ENCODE measurements around the gene SNAI3. TPM values are rescaled to one million over a fixed set of nuclear protein-coding genes. Genes with fewer than 3 reads are reported as not detected.
A peak's percentile ranks its signal among the peaks of the same experiment; 100 is the strongest.

The SNAI3 gene
- total and polyA plus RNA-seq, 2 of the 8 experiments (the other 6 are each of a cell fraction or from before 2014, with no cell fraction given): 8.5 to 13.3 TPM

- H2BK12ac ChIP-seq (ENCODE audit: low read depth, low read length): no peak overlapping the region
- WGBS, 2 experiments (ENCODE audit: extremely low coverage in 1 of 2, insufficient coverage in 1 of 2, insufficient read length in 1 of 2, insufficient replicate concordance in 2 of 2, low coverage in 1 of 2, low lambda C conversion rate in 2 of 2, missing lambda C conversion rate in 1 of 2): 82% methylated on average over 5 of the region's 5 CpGs; no CpG with 5 or more reads in 1 of the 2 experiments
- peaks cover 4% of the 10 kb centered on the region; the same call in 1 of the 2 replicates for H3K23me2 ChIP-seq (ENCODE audit: low read depth, low read length)
- H2AK5ac ChIP-seq (ENCODE audit: low read depth, low read length): no peak overlapping the region
- no peak overlapping the region for H2BK120ac ChIP-seq (replicated peaks; ENCODE audit: low read depth, low read length)
- no peak overlapping the region for H2BK20ac ChIP-seq (ENCODE audit: low read length)
- H3K23ac ChIP-seq (ENCODE audit: insufficient read length): no peak overlapping the region
- no peak overlapping the region for H3K4ac ChIP-seq (replicated peaks; ENCODE audit: insufficient read length, low read depth, low read length)
- H4K91ac ChIP-seq (replicated peaks; ENCODE audit: insufficient read length, low read length): no peak overlapping the region
- H3K79me1 ChIP-seq (ENCODE audit: low read depth, low read length): no peaks in the 10 kb centered on the region; the same call in 1 of the 2 replicates
- no peak overlapping the region for H4K8ac ChIP-seq (ENCODE audit: extremely low read depth, insufficient read depth, low read length)
- TF ChIP-seq CTBP2 (IDR thresholded peaks at IDR 0.05; ENCODE audit: borderline replicate concordance, insufficient read depth, insufficient read length, low read length) (no peak), SIX5 (IDR thresholded peaks at IDR 0.05; ENCODE audit: low read depth, low read length) (no peak), SAP30 (IDR thresholded peaks at IDR 0.05; ENCODE audit: insufficient read depth, insufficient replicate concordance, low read length) (no peak), RAD21 (IDR thresholded peaks at IDR 0.05 in 1 of 2, conservative IDR thresholded peaks at IDR 0.05 in 1 of 2; ENCODE audit: low read depth in 2 of 2, low read length in 2 of 2) (peak in 1 of 2 experiments; percentile 30; a peak in 1 of 4 replicates), CTCF (IDR thresholded peaks at IDR 0.05; ENCODE audit: control extremely low read depth in 1 of 3, insufficient read depth in 1 of 3, low read depth in 1 of 3, low read length in 3 of 3) (peak in 2 of 3 experiments; percentile 13 to 15; a peak in 2 of 4 replicates)
- no peak overlapping the region for H3K14ac ChIP-seq (ENCODE audit: insufficient read length)
- H4K20me1 ChIP-seq (replicated peaks in 1 of 2; ENCODE audit: control insufficient read depth in 1 of 2, insufficient read depth in 2 of 2, low read length in 2 of 2): peaks cover 0 to 1% of the 10 kb centered on the region in 2 experiments
- no peaks in the 10 kb centered on the region for H3K36me3 ChIP-seq (ENCODE audit: control insufficient read depth in 2 of 4, insufficient read depth in 4 of 4, low read length in 3 of 4)
- no peak for FAIRE-seq
- H3K27me3 ChIP-seq (replicated peaks in 1 of 4; ENCODE audit: control insufficient read depth in 3 of 4, extremely low read depth in 1 of 4, insufficient read depth in 3 of 4, low read length in 3 of 4): no peaks in the 10 kb centered on the region
- H2AFZ ChIP-seq (ENCODE audit: low read length): no peak overlapping the region
- H3K18ac ChIP-seq (ENCODE audit: extremely low read depth, low read length): no peak overlapping the region
- no peak overlapping the region for H3K4me2 ChIP-seq (ENCODE audit: insufficient read depth in 1 of 2, low read depth in 2 of 2, low read length in 2 of 2)
- peaks cover 0 to 4% (median under 1%) of the 10 kb centered on the region in 4 experiments; a peak in 3 of 7 replicates for H3K4me1 ChIP-seq (replicated peaks in 1 of 4; ENCODE audit: control insufficient read depth in 3 of 4, insufficient read depth in 4 of 4, low read length in 3 of 4)
- H4K5ac ChIP-seq (ENCODE audit: insufficient read length, low read depth, low read length): no peak overlapping the region
- H3K9me3 ChIP-seq (ENCODE audit: insufficient read depth in 2 of 2, low read depth in 1 of 2, low read length in 1 of 2): no peaks in the 10 kb centered on the region
- no peak overlapping the region for H3K4me3 ChIP-seq (ENCODE audit: extremely low read depth in 1 of 4, insufficient read depth in 2 of 4, low read depth in 3 of 4, low read length in 4 of 4)
- ChIA-PET POLR2A (ENCODE audit: partially characterized antibody) (interaction anchor here (0.7 to 0.9 kb wide), 3 partner anchors 10 to 141 kb away, joined by 3 read pairs; no protein-coding TSS in a partner anchor), CTCF (ENCODE audit: partially characterized antibody) (no interaction called here)
- H2BK5ac ChIP-seq (ENCODE audit: low read depth, low read length): no peak overlapping the region
- no peak overlapping the region for H3K9ac ChIP-seq (replicated peaks in 1 of 4; ENCODE audit: extremely low read depth in 1 of 4, low read depth in 3 of 4, low read length in 3 of 4)
- H2BK15ac ChIP-seq (ENCODE audit: low read length): no peak overlapping the region
- DNase-seq (ENCODE audit: low read depth in 1 of 2, low spot score in 2 of 2): no peak
- no peak overlapping the region for H3K56ac ChIP-seq (replicated peaks; ENCODE audit: insufficient read length, low read depth, low read length)
- H3K79me2 ChIP-seq (ENCODE audit: control insufficient read depth in 1 of 2, insufficient read depth in 2 of 2, low read length in 2 of 2): peaks cover 0 to 7% of the 10 kb centered on the region in 2 experiments; a peak in 1 of 4 replicates
- no peak overlapping the region for H3K27ac ChIP-seq (ENCODE audit: low read depth, low read length)
Measured at GRCh38 chr16:88667461-88667860, 18.8 kb downstream of the SNAI3 start.

All from H1 (cell line).